ENCODE results near the gene LRRC27.

The LRRC27 gene

GRCh38 chr10:132425029-132425756 lies 93.2 kb downstream of the LRRC27 start:
- H3K36me3 Mint-ChIP-seq (ENCODE audit: low read depth): no peaks in the 10 kb centered on the region
- no peak overlapping the region for H3K4me3 Mint-ChIP-seq
- H3K9me3 Mint-ChIP-seq: no peaks in the 10 kb centered on the region
- peak overlapping the region in 1 of 3 experiments; percentile 53 for H3K27ac Mint-ChIP-seq
- H3K27me3 Mint-ChIP-seq (ENCODE audit: low read depth): no peaks in the 10 kb centered on the region
- H3K4me1 Mint-ChIP-seq: peaks cover 39% of the 10 kb centered on the region
- no peak for TF ChIP-seq CTCF (IDR thresholded peaks at IDR 0.05; ENCODE audit: unreplicated experiment in 3 of 3)

GRCh38 chr10:132425757-132426155 lies 93.8 kb downstream of the LRRC27 start:
- Mint-ChIP-seq H3K4me3 (no peak overlapping the region), H3K36me3 (ENCODE audit: low read depth) (no peaks in the 10 kb centered on the region), H3K4me1 (peaks cover 38% of the 10 kb centered on the region), H3K27ac (peak overlapping the region in 1 of 3 experiments; percentile 21), H3K9me3 (no peaks in the 10 kb centered on the region), H3K27me3 (ENCODE audit: low read depth) (no peaks in the 10 kb centered on the region)
- no peak for TF ChIP-seq CTCF (IDR thresholded peaks at IDR 0.05; ENCODE audit: unreplicated experiment in 3 of 3)

- Mint-ChIP-seq H3K36me3 (ENCODE audit: low read depth) (no peaks in the 10 kb centered on the region), H3K9me3 (no peaks in the 10 kb centered on the region), H3K27ac (no peak overlapping the region), H3K4me1 (peaks cover 36% of the 10 kb centered on the region), H3K27me3 (ENCODE audit: low read depth) (no peaks in the 10 kb centered on the region), H3K4me3 (no peak overlapping the region)
- no peak for TF ChIP-seq CTCF (IDR thresholded peaks at IDR 0.05; ENCODE audit: unreplicated experiment in 3 of 3)
These were observed 95.2 kb downstream of the LRRC27 start for GRCh38 chr10:132427006-132427771.

DNA sequence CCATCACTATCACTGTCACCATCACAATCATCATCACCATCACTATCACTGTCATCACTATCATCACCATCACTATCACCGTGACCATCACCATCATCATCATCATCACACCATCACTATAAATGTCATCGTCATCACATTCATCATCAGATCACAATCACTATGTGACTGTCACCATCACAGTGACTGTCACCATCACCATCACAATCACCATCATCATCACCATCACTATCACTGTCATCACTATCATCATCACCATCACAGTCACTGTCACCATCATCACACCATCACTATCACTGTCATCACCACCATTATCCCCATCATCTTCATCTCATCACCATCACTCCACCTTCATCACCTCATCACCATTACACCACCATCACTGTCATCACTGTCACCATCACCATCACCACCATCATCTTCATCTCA lies 96.0 kb downstream of the LRRC27 start:
- H3K9me3 Mint-ChIP-seq: no peaks in the 10 kb centered on the region
- H3K27me3 Mint-ChIP-seq (ENCODE audit: low read depth): no peaks in the 10 kb centered on the region
- TF ChIP-seq CTCF (IDR thresholded peaks at IDR 0.05; ENCODE audit: unreplicated experiment in 3 of 3): no peak
- peaks cover 30% of the 10 kb centered on the region for H3K4me1 Mint-ChIP-seq
- no peak overlapping the region for H3K4me3 Mint-ChIP-seq
- H3K36me3 Mint-ChIP-seq (ENCODE audit: low read depth): no peaks in the 10 kb centered on the region
- H3K27ac Mint-ChIP-seq: no peak overlapping the region

GRCh38 chr10:132428486-132428995 lies 96.5 kb downstream of the LRRC27 start:
- H3K36me3 Mint-ChIP-seq (ENCODE audit: low read depth): no peaks in the 10 kb centered on the region
- peaks cover 24% of the 10 kb centered on the region for H3K4me1 Mint-ChIP-seq
- no peak for TF ChIP-seq CTCF (IDR thresholded peaks at IDR 0.05; ENCODE audit: unreplicated experiment in 3 of 3)
- H3K9me3 Mint-ChIP-seq: no peaks in the 10 kb centered on the region
- no peak overlapping the region for H3K27ac Mint-ChIP-seq
- no peaks in the 10 kb centered on the region for H3K27me3 Mint-ChIP-seq (ENCODE audit: low read depth)
- no peak overlapping the region for H3K4me3 Mint-ChIP-seq
